Fibroblast of peridontal ligament (primary cell): ENCODE data around the gene CUL1.

Experiments used
- DNase-seq: peaks from one replicate; pipeline ENCODE4 v3.0.0-alpha.2; 2010; ENCODE audit errors: extremely low read depth

CUL1 gene

GRCh38 chr7:148718431-148718830 lies 19.7 kb downstream of the CUL1 start:
- DNase-seq, result no peak

GRCh38 chr7:148719753-148720152 lies 21.1 kb downstream of the CUL1 start:
- DNase-seq, result no peak

GRCh38 chr7:148720472-148720871 lies 21.8 kb downstream of the CUL1 start:
- DNase-seq, result peak; percentile 18

GRCh38 chr7:148721390-148721789 lies 22.7 kb downstream of the CUL1 start:
- no peak for DNase-seq

- no peak for DNase-seq
These were observed 23.9 kb downstream of the CUL1 start for GRCh38 chr7:148722340-148723165.

GRCh38 chr7:148723166-148723559 lies 24.5 kb downstream of the CUL1 start:
- no peak for DNase-seq

GRCh38 chr7:148723846-148724245 lies 25.1 kb downstream of the CUL1 start:
- peak; percentile 16 for DNase-seq

GRCh38 chr7:148726385-148726784 lies 27.7 kb downstream of the CUL1 start:
- no peak for DNase-seq

- DNase-seq, result no peak
These were observed 29.0 kb downstream of the CUL1 start for GRCh38 chr7:148727501-148728278.

GRCh38 chr7:148729984-148730733 lies 31.5 kb downstream of the CUL1 start:
- peak; percentile 68 for DNase-seq

- no peak for DNase-seq
These were observed 34.2 kb downstream of the CUL1 start for GRCh38 chr7:148732862-148733261.

- peak; percentile 26 for DNase-seq
These were observed 34.8 kb downstream of the CUL1 start for GRCh38 chr7:148733496-148733895.

- DNase-seq, result no peak
These were observed 36.4 kb downstream of the CUL1 start for GRCh38 chr7:148735141-148735540.

GRCh38 chr7:148735967-148736366 lies 37.3 kb downstream of the CUL1 start:
- no peak for DNase-seq

GRCh38 chr7:148738737-148739535 lies 40.2 kb downstream of the CUL1 start:
- DNase-seq, result no peak

GRCh38 chr7:148746135-148746534 lies 47.4 kb downstream of the CUL1 start:
- DNase-seq, result no peak

GRCh38 chr7:148747274-148747673 lies 48.6 kb downstream of the CUL1 start:
- no peak for DNase-seq

- DNase-seq, result no peak
These were observed 52.0 kb downstream of the CUL1 start for GRCh38 chr7:148750442-148751355.

GRCh38 chr7:148753224-148753623 lies 54.5 kb downstream of the CUL1 start:
- DNase-seq, result no peak

- DNase-seq, result no peak
These were observed 56.2 kb downstream of the CUL1 start for GRCh38 chr7:148754912-148755311.
